Upper lobe of left lung (tissue), 4 donors: Measurements from ENCODE around the gene DHX40.

Source experiments
- POLR2A ChIP-seq, 4 donors: fragments of 450-650 bp; IDR thresholded peaks; one replicate each; pipeline ENCODE4 v1.5.1; 2016 to 2017; ENCODE audit warnings: antibody characterized with exemption in 4 of 4, mild to moderate bottlenecking in 2 of 4
- TF ChIP-seq, protein P1 (sequence below), 6 experiments: fragments of 450-650 bp in 4 of 6; fragments of 200-600 bp in 2 of 6; sonication (generic) in 2 of 6; IDR thresholded peaks; one replicate each; pipeline ENCODE4 v1.5.1; 2016 to 2019; ENCODE audit warnings: antibody characterized with exemption in 6 of 6

DNA sequence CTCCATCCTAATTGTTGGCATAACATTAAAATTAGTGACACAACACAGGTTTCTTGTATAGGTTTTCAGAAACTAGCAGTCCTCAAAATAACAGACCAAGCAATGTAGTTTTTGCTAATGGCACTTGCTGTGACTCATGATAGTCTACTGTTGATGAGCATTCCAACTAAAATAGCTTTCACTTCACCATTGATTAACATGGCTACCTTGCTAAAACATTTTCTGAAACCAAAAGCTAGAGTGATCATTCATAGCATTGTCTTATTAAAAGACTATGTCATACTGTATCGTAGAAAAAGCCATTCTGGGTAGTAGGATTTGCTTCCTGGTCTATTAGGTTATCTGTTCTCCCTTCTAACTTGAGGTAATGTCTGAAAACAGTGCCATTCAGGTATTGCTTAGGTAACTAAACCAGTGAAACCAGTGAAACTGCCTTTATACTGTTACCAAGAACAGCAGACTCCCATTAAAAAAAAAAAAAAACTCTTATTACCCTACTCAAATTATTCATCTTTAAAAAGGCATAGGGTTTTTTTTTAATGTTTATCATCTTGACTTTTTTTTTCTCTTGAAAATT, 51.8 kb downstream of the DHX40 start:
- TF ChIP-seq POLR2A (IDR thresholded peaks at IDR 0.05), result no peak
- TF ChIP-seq, protein P1, sequence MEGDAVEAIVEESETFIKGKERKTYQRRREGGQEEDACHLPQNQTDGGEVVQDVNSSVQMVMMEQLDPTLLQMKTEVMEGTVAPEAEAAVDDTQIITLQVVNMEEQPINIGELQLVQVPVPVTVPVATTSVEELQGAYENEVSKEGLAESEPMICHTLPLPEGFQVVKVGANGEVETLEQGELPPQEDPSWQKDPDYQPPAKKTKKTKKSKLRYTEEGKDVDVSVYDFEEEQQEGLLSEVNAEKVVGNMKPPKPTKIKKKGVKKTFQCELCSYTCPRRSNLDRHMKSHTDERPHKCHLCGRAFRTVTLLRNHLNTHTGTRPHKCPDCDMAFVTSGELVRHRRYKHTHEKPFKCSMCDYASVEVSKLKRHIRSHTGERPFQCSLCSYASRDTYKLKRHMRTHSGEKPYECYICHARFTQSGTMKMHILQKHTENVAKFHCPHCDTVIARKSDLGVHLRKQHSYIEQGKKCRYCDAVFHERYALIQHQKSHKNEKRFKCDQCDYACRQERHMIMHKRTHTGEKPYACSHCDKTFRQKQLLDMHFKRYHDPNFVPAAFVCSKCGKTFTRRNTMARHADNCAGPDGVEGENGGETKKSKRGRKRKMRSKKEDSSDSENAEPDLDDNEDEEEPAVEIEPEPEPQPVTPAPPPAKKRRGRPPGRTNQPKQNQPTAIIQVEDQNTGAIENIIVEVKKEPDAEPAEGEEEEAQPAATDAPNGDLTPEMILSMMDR (IDR thresholded peaks at IDR 0.05), result no peak
